PFSK-1 (cell line): ENCODE measurements around the gene ZNF281.

ENCODE experiments used
- POLR2AphosphoS5 ChIP-seq: IDR thresholded peaks from 2 replicates; pipeline ENCODE4 v1.6.1; 2012; ENCODE audit warnings: low read depth, mild to moderate bottlenecking, control low read depth, low read length, moderate library complexity
- SIN3A ChIP-seq: IDR thresholded peaks from 2 replicates; pipeline ENCODE4 v1.6.1; 2012; ENCODE audit warnings: mild to moderate bottlenecking, low read length, moderate library complexity, borderline replicate concordance; ENCODE audit not compliant: insufficient read depth
- TAF1 ChIP-seq: IDR thresholded peaks from 2 replicates; pipeline ENCODE4 v1.6.1; 2012; ENCODE audit warnings: low read length, control low read depth, borderline replicate concordance; ENCODE audit not compliant: insufficient read depth
- TF ChIP-seq, protein P1 (sequence below), 2 experiments: IDR thresholded peaks; 2 replicates each; pipeline versions ENCODE4 v1.6.1 to v1.8.0; 2011 to 2012; ENCODE audit warnings: low read depth in 2 of 2, low read length in 2 of 2, control low read depth in 1 of 2, inconsistent platforms in 1 of 2, mild to moderate bottlenecking in 1 of 2, moderate library complexity in 1 of 2; ENCODE audit not compliant: insufficient read depth in 1 of 2

GRCh38 chr1:200409203-200409760 is 554 bp downstream of the ZNF281 start:
- TF ChIP-seq POLR2AphosphoS5 (no peak), SIN3A (no peak), TAF1 (no peak)
- TF ChIP-seq, protein P1, sequence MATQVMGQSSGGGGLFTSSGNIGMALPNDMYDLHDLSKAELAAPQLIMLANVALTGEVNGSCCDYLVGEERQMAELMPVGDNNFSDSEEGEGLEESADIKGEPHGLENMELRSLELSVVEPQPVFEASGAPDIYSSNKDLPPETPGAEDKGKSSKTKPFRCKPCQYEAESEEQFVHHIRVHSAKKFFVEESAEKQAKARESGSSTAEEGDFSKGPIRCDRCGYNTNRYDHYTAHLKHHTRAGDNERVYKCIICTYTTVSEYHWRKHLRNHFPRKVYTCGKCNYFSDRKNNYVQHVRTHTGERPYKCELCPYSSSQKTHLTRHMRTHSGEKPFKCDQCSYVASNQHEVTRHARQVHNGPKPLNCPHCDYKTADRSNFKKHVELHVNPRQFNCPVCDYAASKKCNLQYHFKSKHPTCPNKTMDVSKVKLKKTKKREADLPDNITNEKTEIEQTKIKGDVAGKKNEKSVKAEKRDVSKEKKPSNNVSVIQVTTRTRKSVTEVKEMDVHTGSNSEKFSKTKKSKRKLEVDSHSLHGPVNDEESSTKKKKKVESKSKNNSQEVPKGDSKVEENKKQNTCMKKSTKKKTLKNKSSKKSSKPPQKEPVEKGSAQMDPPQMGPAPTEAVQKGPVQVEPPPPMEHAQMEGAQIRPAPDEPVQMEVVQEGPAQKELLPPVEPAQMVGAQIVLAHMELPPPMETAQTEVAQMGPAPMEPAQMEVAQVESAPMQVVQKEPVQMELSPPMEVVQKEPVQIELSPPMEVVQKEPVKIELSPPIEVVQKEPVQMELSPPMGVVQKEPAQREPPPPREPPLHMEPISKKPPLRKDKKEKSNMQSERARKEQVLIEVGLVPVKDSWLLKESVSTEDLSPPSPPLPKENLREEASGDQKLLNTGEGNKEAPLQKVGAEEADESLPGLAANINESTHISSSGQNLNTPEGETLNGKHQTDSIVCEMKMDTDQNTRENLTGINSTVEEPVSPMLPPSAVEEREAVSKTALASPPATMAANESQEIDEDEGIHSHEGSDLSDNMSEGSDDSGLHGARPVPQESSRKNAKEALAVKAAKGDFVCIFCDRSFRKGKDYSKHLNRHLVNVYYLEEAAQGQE (IDR thresholded peaks at IDR 0.05; ENCODE audit: insufficient read depth in 1 of 2, low read depth in 2 of 2, low read length in 2 of 2): no peak
